DND-41 (cell line): ENCODE results near the gene KRT77.

Source experiments
- CTCF ChIP-seq: IDR thresholded peaks from 2 replicates; pipeline ENCODE4 v1.5.1; 2012; ENCODE audit warnings: borderline replicate concordance, low read length, moderate library complexity, mild to moderate bottlenecking; ENCODE audit not compliant: poor library complexity, severe bottlenecking; ENCODE audit errors: extremely low read depth
- EZH2 ChIP-seq: IDR thresholded peaks from 3 replicates; pipeline ENCODE4 v1.6.1; 2012; ENCODE audit warnings: borderline replicate concordance, low read depth, mild to moderate bottlenecking, moderate library complexity, low read length, inconsistent platforms; ENCODE audit not compliant: severe bottlenecking

- TF ChIP-seq CTCF (no peak), EZH2 (no peak)
Observed at GRCh38 chr12:52687497-52688385, 15.6 kb downstream of the KRT77 start.
